Gastrocnemius medialis (tissue), 4 donors: ENCODE measurements around the gene ATP8B4.

Source experiments
- CTCF ChIP-seq, 5 experiments: fragments of 450-650 bp in 3 of 5; fragments of 200-600 bp in 2 of 5; sonication (generic) in 2 of 5; IDR thresholded peaks in 4 of 5; conservative IDR thresholded peaks in 1 of 5; 1 replicate in 4 of 5; 2 replicates in 1 of 5; pipeline ENCODE4 v1.5.1; 2016 to 2019; ENCODE audit warnings: antibody characterized with exemption in 5 of 5, mild to moderate bottlenecking in 3 of 5, moderate library complexity in 3 of 5
- POLR2A ChIP-seq, 2 donors: fragments of 450-650 bp; IDR thresholded peaks; one replicate each; pipeline ENCODE4 v1.6.1; 2017; ENCODE audit warnings: antibody characterized with exemption in 2 of 2, mild to moderate bottlenecking in 2 of 2, moderate library complexity in 2 of 2

GRCh38 chr15:50110285-50110684 lies 8.7 kb downstream of the ATP8B4 start:
- no peak for TF ChIP-seq CTCF (IDR thresholded peaks at IDR 0.05 in 4 of 5, conservative IDR thresholded peaks at IDR 0.05 in 1 of 5)
- TF ChIP-seq POLR2A (IDR thresholded peaks at IDR 0.05): no peak
